ENCODE measurements around the gene AFF1.
"Not testable (repeated sequence)": the region's sequence is repeated elsewhere in the genome, so short reads cannot be mapped to it uniquely, and the experiment has no call there.

Gene AFF1

DNA sequence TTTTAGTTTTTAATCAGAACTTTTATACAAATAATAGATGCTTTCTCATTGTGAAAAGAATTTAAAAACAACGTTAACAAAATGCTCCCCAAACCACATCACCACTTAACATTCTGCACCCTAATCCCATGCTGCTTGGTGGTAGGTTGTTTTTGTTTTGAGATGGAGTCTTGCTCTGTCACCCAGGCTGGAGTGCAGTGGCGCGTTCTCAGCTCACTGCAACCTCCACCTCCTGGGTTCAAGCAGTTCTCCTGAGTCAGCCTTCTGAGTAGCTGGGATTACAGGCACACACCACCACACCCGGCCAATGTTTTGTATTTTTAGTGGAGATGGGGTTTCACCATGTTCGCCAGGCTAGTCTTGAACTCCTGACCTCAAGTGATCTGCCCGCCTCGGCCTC lies 102.4 kb downstream of the AFF1 start:
- not testable (repeated sequence) for DNase-seq (ENCODE audit: low read depth)

GRCh38 chr4:87037671-87038334 lies 103.0 kb downstream of the AFF1 start:
- no peak for DNase-seq (ENCODE audit: low read depth)

GRCh38 chr4:87038837-87039615 lies 104.2 kb downstream of the AFF1 start:
- DNase-seq (ENCODE audit: low read depth): no peak

DNA sequence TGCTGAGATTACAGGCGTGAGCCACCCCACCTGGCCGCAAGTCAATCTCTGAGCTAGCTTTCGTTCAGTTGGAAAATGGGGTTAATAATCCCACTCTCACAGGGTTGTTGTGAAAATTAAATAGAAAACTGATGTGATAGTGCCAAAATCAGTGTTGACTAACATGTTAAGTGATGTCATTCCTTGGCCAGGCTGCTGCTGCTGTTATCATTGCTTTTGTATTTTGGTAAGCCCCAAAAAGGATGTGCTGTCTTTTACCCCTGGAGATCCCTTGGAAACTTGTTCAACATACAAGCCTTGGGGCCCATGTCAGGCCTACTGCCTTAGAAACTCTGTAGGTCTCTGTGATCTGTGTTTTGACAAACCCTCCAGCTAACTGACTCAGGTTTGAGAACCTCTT lies 106.3 kb downstream of the AFF1 start:
- DNase-seq (ENCODE audit: low read depth): no peak

DNA sequence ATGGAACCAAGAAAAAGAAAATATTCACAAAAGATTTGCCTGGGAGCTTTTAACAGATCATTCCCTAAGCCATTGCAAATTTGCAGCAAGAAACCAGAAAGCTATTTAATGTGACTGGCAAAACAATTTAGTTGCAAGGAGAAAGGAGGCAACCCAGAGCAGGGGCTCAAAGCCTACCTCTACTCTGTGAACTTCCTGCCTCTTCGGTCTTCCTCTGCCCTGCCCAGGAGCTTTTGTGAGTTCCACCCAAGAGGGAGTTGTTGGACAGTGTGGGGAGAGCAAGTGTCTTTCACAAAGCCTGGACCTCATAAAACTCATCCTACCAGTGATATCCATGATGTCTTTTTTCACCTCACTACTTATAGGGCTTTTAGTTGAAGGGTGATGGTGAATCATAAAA lies 107.4 kb downstream of the AFF1 start:
- no peak for DNase-seq (ENCODE audit: low read depth)

- DNase-seq (ENCODE audit: low read depth): no peak
Observed at GRCh38 chr4:87042986-87043820, 108.4 kb downstream of the AFF1 start.

DNA sequence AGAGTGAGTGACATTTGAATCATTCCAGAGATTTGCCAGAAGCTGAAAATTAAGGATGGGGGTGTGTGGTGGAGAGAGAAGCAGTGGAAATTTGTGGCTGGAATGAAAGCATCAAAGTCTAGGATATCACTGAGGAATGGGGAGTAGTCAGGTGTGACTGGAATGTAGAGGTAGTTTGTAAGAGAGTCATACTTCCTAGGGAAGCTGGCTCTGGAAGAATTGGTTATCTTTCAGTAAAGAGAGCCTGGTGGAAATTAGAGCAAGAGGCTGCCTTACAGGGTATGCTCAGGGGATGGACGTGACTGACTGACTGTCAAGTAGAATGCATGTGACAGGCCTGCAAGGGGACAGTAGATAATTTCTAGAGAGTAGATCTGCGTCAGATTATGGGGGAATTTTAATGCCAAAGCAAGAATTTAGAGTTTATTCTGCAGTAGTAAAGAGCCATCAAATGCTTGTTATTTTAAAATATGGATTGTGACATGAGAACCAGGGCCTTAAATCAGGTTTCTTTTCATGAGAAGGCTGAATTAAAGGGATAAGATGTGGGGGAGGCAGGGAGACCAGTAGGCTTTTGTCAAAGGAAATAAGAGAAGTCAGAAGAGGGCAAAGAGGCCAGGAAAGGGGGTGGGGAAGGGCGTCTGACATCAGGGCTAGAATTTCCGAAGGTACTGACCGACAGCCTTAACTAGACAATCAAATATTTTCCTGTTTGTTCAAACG lies 109.9 kb downstream of the AFF1 start:
- DNase-seq (ENCODE audit: low read depth): no peak

DNA sequence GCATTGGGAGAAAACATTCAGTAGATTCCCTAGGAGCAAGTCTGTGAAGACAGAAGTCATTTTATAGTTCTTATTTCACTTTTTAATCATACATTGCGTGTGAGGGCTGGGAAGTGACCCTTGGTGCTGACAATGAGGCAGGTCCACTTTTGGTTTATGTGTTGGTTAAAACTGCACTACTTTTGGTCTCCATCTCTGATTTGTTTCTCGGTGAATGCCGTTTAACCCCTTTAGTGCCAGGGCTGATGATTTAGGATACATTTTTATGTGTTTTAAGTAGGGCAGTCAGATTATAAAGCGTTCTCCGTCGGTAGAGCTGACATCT lies 110.4 kb downstream of the AFF1 start:
- DNase-seq (ENCODE audit: low read depth): no peak

DNA sequence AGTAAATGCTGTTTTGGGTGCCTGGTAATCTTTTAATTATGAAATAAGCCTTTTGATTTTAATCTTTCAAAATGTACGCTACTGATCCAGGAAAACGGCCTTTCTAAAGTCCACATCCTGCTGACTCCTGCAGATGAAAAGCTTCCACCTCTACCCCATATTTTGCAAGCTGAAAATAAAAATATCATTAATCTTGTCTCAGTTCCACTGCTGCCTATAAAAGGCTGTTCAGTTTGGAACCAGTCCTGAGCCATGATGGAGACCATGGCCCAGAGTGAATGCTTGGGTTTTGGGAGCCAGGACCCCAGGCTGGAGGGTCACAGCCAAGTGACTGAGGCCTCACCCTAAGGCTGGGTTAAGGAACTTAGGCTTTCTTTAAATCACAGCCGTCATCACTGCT lies 110.8 kb downstream of the AFF1 start:
- DNase-seq (ENCODE audit: low read depth): no peak

GRCh38 chr4:87046121-87046551 lies 111.3 kb downstream of the AFF1 start:
- DNase-seq (ENCODE audit: low read depth): no peak

DNA sequence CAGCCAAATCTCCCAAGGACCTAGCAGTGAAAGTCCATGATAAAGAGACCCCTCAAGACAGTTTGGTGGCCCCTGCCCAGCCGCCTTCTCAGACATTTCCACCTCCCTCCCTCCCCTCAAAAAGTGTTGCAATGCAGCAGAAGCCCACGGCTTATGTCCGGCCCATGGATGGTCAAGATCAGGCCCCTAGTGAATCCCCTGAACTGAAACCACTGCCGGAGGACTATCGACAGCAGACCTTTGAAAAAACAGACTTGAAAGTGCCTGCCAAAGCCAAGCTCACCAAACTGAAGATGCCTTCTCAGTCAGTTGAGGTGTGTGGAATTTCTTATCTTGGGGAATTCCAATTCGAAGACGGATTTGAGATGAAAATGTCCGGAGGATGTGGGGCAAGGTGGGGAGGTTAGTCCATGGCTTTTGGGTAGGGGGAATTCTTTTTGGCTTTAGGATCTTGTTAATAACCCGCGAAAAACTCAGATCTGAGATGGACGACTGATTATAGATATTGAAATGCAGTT lies 112.5 kb downstream of the AFF1 start:
- DNase-seq (ENCODE audit: low read depth): no peak

- DNase-seq (ENCODE audit: low read depth): no peak
Observed at GRCh38 chr4:87049508-87049907, 114.7 kb downstream of the AFF1 start.

DNA sequence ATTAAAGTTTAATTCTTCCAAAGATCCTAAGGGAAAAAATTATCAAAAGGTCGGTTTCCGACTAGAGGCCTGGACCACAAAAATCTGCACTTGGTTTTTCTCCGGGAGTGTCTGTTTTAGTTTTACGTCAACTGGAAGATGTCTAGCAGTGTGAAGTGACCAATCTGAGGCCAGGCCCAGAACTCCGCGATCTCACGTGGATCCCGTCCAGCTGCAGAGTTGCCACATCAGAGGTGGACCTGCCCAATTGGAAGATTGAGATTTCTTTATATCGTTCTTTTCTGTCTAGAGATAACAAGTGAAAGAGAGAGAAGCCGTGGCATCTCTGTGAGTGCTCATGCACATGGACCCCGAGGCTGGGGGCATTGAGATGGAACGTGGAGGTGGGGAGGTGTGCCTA lies 115.8 kb downstream of the AFF1 start:
- DNase-seq (ENCODE audit: low read depth): no peak

- DNase-seq (ENCODE audit: low read depth): no peak
Observed at GRCh38 chr4:87051121-87051713, 116.4 kb downstream of the AFF1 start.

GRCh38 chr4:87052615-87053014 lies 117.8 kb downstream of the AFF1 start:
- no peak for DNase-seq (ENCODE audit: low read depth)

DNA sequence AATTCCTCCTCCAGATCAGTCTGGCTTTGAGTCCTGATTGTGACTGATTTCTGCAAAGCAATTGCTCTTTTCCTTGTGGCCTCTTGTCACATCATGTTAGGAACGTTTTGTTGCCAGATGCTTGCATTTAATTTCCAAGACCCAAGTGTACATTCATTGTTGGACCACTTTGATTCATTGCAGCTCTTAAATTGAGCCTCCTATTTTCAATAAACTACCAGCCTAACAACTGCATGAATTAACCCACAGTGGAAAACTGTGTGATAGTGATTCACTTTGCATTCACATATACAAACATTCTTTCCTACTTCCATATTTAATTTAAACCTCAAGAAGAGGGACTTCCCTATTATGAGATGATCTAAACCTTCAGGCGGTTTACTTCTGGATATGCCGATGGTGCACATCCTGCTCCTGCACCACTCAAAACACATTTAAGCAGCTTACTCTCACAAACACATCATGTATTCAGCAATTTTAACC lies 118.4 kb downstream of the AFF1 start:
- no peak for DNase-seq (ENCODE audit: low read depth)

DNA sequence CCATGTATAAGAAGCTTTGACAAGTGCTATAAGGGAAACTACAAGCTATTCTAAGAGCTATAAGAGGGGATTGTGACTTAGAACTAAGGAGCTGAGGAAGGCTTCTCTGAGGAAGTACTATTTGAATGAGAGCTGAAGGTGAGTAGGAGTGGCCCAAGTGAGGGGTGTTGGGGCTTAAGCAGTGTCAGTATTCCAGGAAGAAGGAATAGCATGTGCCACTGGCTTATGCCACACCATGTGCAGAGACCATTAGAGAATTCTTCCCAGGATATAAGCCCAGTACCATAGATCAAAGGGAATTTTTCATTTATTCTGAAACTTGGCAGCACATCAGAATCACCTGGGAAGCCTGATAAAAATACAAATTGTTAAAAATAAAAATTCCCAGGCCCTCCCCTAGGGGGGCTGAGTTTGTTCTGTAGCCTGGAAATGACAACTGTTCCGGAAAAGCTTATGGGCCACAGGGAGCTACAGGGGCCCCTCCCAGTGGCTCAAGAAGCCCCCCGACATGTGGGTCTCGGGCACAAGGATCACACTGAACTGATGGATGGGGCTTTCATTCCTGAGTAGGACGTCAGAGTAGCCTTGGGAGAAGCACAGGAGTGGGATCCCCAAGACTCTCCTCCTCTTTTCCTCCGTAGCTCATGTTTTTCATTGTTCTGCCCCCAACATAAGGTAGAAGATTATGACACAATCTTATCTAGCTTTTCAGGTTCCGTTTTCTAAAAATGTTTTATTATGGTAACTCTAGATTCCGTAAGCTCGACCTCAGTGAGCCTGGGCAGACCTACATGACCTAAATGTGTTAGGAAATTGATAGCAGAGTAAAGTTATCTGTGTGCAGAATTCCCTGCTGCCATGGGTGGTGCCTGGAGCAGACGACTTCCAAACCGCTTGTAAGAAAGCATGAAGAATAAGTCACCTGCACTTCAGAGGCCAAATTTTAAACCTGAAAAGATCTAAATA lies 119.3 kb downstream of the AFF1 start:
- no peak for DNase-seq (ENCODE audit: low read depth)

DNA sequence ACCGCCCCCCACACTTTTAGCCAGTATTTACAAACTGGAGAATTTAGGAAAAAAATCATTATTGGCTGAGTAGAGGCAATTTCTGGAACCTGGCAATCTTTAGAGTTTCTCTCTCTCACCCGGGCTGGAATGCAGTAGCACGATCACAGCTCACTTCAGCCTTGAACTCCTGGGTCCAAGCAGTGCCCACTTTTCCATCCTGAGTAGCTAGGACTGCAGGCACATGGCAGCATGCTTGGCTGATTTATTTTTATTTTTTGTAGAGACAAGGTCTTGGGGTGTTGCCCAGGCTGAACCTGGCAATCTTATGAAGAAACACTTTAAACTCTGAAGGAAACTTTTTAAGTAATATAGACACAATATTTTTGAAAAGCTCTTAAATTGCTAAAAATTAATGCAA lies 120.1 kb downstream of the AFF1 start:
- DNase-seq (ENCODE audit: low read depth): no peak

GRCh38 chr4:87055311-87055710 lies 120.5 kb downstream of the AFF1 start:
- DNase-seq (ENCODE audit: low read depth): no peak

DNA sequence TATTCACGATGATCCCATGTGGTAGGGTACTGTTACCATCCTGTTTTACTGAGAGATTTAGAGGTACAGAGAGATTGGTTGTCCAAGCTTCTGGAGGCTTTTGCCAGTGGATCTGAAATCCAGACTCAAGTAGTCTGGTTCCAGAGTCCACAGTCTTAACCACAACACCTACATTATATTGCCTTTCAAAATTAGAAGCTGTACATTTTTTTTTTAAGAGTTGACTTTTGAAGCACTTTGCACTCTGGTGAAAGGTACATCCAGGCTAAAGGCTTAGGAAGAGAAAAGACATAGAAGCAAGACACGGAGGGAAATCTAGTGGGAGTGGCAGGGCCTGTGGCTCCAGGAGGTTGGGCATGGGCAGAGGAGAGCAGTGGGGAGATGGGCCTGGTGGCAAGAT lies 122.1 kb downstream of the AFF1 start:
- no peak for DNase-seq (ENCODE audit: low read depth)
